IMR-90 (cell line): ENCODE data around the gene PMS1. TPM values are rescaled to one million over a fixed set of nuclear protein-coding genes. Genes with fewer than 3 reads are reported as not detected.

ENCODE experiments used
- CEBPB ChIP-seq: IDR thresholded peaks from 2 replicates; pipeline ENCODE4 v1.6.1; 2012; ENCODE audit warnings: low read depth, low read length, improper control_type of control experiment
- CTCF ChIP-seq: conservative IDR thresholded peaks from 2 replicates; pipeline ENCODE4 v1.5.1; 2012; ENCODE audit warnings: mild to moderate bottlenecking, low read depth, low read length, improper control_type of control experiment
- MAZ ChIP-seq: IDR thresholded peaks from 2 replicates; pipeline ENCODE4 v1.6.1; 2012; ENCODE audit warnings: low read depth, mild to moderate bottlenecking, low read length, improper control_type of control experiment, moderate library complexity, borderline replicate concordance
- NFE2L2 ChIP-seq: fragments of 150-350 bp; IDR thresholded peaks from 2 replicates; pipeline ENCODE4 v1.6.1; 2016; ENCODE audit warnings: low read depth, mild to moderate bottlenecking, low read length
- RAD21 ChIP-seq: IDR thresholded peaks from 2 replicates; pipeline ENCODE4 v1.6.1; 2012; ENCODE audit warnings: low read length, improper control_type of control experiment
- polyA plus RNA-seq, 3 experiments: library from polyadenylated mRNA; depleted of rRNA; stranded (reverse); fragments of >200 nt; gene quantifications; 2 replicates each; pipeline ENCODE4 v1.2.3, GENCODE V29; 2012; ENCODE audit warnings: low replicate concordance in 1 of 3
- total RNA-seq: library from RNA; depleted of rRNA; stranded (reverse); fragments of >200 nt; gene quantifications from 2 replicates; pipeline ENCODE4 v1.2.3, GENCODE V29; 2012

The PMS1 gene
- total and polyA plus RNA-seq, 2 of the 4 experiments (the other 2 are of a cell fraction): 8.1 to 10.6 TPM

- TF ChIP-seq NFE2L2 (no peak), CEBPB (no peak), RAD21 (peak; percentile 20; the same call in 1 of the 2 replicates), MAZ (no peak), CTCF (0 out of 2 replicates have a peak, but pooled peaks have one; percentile 22)
These were observed 20.2 kb upstream of the PMS1 start (continued) for GRCh38 chr2:189763908-189764661.
